ENCODE results near the gene EHMT1.
"Not testable (repeated sequence)": the region's sequence is repeated elsewhere in the genome, so short reads cannot be mapped to it uniquely, and the experiment has no call there.

EHMT1 gene

GRCh38 chr9:137809726-137810450, 191.1 kb downstream of the EHMT1 start:
- not testable (repeated sequence) for DNase-seq (ENCODE audit: low read depth)

- no peak for DNase-seq (ENCODE audit: low read depth)
Observed at GRCh38 chr9:137811283-137811870, 192.6 kb downstream of the EHMT1 start.

GRCh38 chr9:137812356-137813023, 193.7 kb downstream of the EHMT1 start:
- no peak for DNase-seq (ENCODE audit: low read depth)

GRCh38 chr9:137813167-137813566, 194.4 kb downstream of the EHMT1 start:
- DNase-seq (ENCODE audit: low read depth), result no peak

- DNase-seq (ENCODE audit: low read depth), result no peak
Observed at GRCh38 chr9:137813651-137814415, 195.0 kb downstream of the EHMT1 start.

- DNase-seq (ENCODE audit: low read depth), result no peak
Observed at GRCh38 chr9:137814436-137814835, 195.6 kb downstream of the EHMT1 start.

GRCh38 chr9:137814841-137815240, 196.0 kb downstream of the EHMT1 start:
- DNase-seq (ENCODE audit: low read depth), result no peak

- no peak for DNase-seq (ENCODE audit: low read depth)
Observed at GRCh38 chr9:137815256-137816255, 196.8 kb downstream of the EHMT1 start.

GRCh38 chr9:137816531-137817235, 197.9 kb downstream of the EHMT1 start:
- no peak for DNase-seq (ENCODE audit: low read depth)

GRCh38 chr9:137817236-137818200, 198.7 kb downstream of the EHMT1 start:
- DNase-seq (ENCODE audit: low read depth), result no peak

GRCh38 chr9:137818286-137818685, 199.5 kb downstream of the EHMT1 start:
- DNase-seq (ENCODE audit: low read depth), result no peak

- no peak for DNase-seq (ENCODE audit: low read depth)
Observed at GRCh38 chr9:137820161-137820855, 201.5 kb downstream of the EHMT1 start.

GRCh38 chr9:137823986-137824771, 205.4 kb downstream of the EHMT1 start:
- DNase-seq (ENCODE audit: low read depth), result no peak

GRCh38 chr9:137825324-137825989, 206.7 kb downstream of the EHMT1 start:
- DNase-seq (ENCODE audit: low read depth), result no peak

- DNase-seq (ENCODE audit: low read depth), result no peak
Observed at GRCh38 chr9:137827908-137828526, 209.2 kb downstream of the EHMT1 start.

GRCh38 chr9:137828527-137829259, 209.9 kb downstream of the EHMT1 start:
- DNase-seq (ENCODE audit: low read depth), result no peak
